SU-DHL-6 (cell line): Measurements from ENCODE around the gene DNAH9.

ENCODE experiments used
- H2AFZ ChIP-seq: fragments of 200-600 bp; sonication (generic); 2 replicates; pipeline ENCODE4 v1.6.1; 2014; ENCODE audit warnings: low read depth, mild to moderate bottlenecking, moderate library complexity, mixed read lengths, antibody characterized with exemption, low read length; ENCODE audit not compliant: severe bottlenecking
- H3F3A ChIP-seq: fragments of 200-600 bp; shearing (Covaris generic); 2 replicates; pipeline ENCODE4 v1.6.0; 2016; ENCODE audit warnings: antibody characterized with exemption, mild to moderate bottlenecking; ENCODE audit not compliant: insufficient read depth
- H3K27ac ChIP-seq: fragments of 200-600 bp; sonication (generic); 2 replicates; pipeline ENCODE4 v1.5.1; 2016; ENCODE audit warnings: low read depth, mild to moderate bottlenecking, low read length, moderate library complexity, mixed read lengths
- H3K27me3 ChIP-seq: fragments of 200-600 bp; sonication (generic), shearing (Covaris generic); 2 replicates; pipeline ENCODE4 v1.6.0; 2014; ENCODE audit warnings: mild to moderate bottlenecking, low read length
- H3K36me3 ChIP-seq: fragments of 200-600 bp; sonication (generic); 2 replicates; pipeline ENCODE4 v1.6.1; 2014; ENCODE audit warnings: mild to moderate bottlenecking, low read length, mixed read lengths
- H3K4me2 ChIP-seq: fragments of 300-600, 200-600 bp; shearing (Covaris generic), sonication (generic); 2 replicates; pipeline ENCODE4 v1.6.0; 2014; ENCODE audit warnings: low read length, low read depth, mild to moderate bottlenecking; ENCODE audit not compliant: poor library complexity, severe bottlenecking
- H3K4me3 ChIP-seq: fragments of 200-600 bp; sonication (generic); 2 replicates; pipeline ENCODE4 v1.5.1; 2014; ENCODE audit warnings: antibody characterized with exemption, low read length, mild to moderate bottlenecking, mixed read lengths; ENCODE audit not compliant: insufficient read depth, poor library complexity, severe bottlenecking
- H3K79me2 ChIP-seq: fragments of 200-600 bp; sonication (generic); 2 replicates; pipeline ENCODE4 v1.6.1; 2014; ENCODE audit warnings: mild to moderate bottlenecking, low read length, moderate library complexity; ENCODE audit not compliant: insufficient read depth
- H3K9ac ChIP-seq: fragments of 200-600 bp; sonication (generic); 2 replicates; pipeline ENCODE4 v1.7.0; 2014; ENCODE audit warnings: mild to moderate bottlenecking, low read length
- H3K9me2 ChIP-seq: fragments of 200-600 bp; sonication (generic); replicated peaks from 2 replicates; pipeline ENCODE4 v1.6.1; 2014; ENCODE audit warnings: low read length; ENCODE audit not compliant: insufficient read depth
- H3K9me3 ChIP-seq: fragments of 200-600 bp; sonication (generic); 2 replicates; pipeline ENCODE4 v1.6.1; 2014; ENCODE audit warnings: low read length, mixed read lengths; ENCODE audit not compliant: insufficient read depth
- H4K20me1 ChIP-seq: fragments of 200-600 bp; sonication (generic); 2 replicates; pipeline ENCODE4 v1.6.1; 2014; ENCODE audit warnings: low read depth, mild to moderate bottlenecking, antibody characterized with exemption, low read length, moderate library complexity, mixed read lengths
- CTCF ChIP-seq: fragments of 200-600 bp; sonication (generic); IDR thresholded peaks from one replicate; pipeline ENCODE4 v1.5.1; 2017; ENCODE audit warnings: antibody characterized with exemption, mild to moderate bottlenecking, low read length, moderate library complexity; ENCODE audit not compliant: insufficient read depth, poor library complexity, severe bottlenecking
- EZH2phosphoT487 ChIP-seq: fragments of 200-600 bp; sonication (generic), shearing (Covaris generic); conservative IDR thresholded peaks from 2 replicates; pipeline ENCODE4 v1.6.1; 2018; ENCODE audit warnings: mild to moderate bottlenecking, antibody characterized with exemption, low read length, moderate library complexity, mixed read lengths

DNAH9 gene

DNA sequence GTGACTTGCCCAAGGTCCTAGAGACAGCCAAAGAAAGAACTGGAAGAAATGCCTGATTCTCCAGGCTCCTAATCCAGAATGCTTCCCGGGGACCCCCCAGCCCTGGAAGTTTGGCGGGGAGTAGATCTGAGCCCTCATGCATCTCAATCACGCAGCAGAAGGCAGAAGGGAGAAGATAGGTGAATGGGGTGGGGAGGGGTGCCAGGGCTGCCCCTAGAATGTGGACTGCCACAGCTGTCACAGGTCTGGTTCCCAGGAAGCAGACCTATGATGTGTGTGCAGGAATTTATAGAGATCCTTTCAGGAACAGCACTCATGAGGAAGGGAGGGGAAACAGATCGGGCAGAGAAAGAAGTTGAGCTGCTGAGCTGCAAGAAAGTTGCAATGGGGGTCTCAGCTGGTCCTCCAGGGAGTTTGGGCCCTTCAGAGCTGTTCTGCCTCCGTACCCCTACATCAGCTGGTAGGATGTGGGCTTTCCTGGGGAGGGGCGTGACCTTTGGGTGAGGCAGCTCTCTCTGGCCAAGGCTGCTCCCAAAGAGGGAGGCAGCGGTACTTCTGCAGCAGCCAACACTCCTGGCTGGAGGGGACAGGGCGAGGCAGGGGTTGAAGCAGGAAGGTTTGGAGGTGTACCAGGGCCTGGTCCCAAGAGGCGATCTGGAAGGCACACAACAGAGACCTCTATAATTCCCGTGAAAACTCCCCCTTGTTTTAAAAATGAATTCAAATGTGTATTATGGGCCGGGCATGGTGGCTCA is 43.4 kb downstream of the DNAH9 start:
- Histone ChIP-seq H3K27me3 (no peaks in the 10 kb centered on the region), H3K4me2 (no peak overlapping the region), H3K36me3 (no peaks in the 10 kb centered on the region), H3K79me2 (no peaks in the 10 kb centered on the region), H3K4me3 (no peak overlapping the region), H3K9me2 (no peaks in the 10 kb centered on the region), H4K20me1 (no peaks in the 10 kb centered on the region), H3K27ac (no peak overlapping the region), H3F3A (no peaks in the 10 kb centered on the region), H3K9ac (no peak overlapping the region), H3K9me3 (no peaks in the 10 kb centered on the region), H2AFZ (no peak overlapping the region)
- TF ChIP-seq EZH2phosphoT487 (no peak), CTCF (no peak)

GRCh38 chr17:11642655-11643054 is 44.4 kb downstream of the DNAH9 start:
- H3K9ac ChIP-seq, result no peak overlapping the region
- H3K9me2 ChIP-seq, result no peaks in the 10 kb centered on the region

GRCh38 chr17:11643851-11644250 is 45.6 kb downstream of the DNAH9 start:
- H3K9me2 ChIP-seq, result no peaks in the 10 kb centered on the region
- H3K27ac ChIP-seq, result no peak overlapping the region
- H2AFZ ChIP-seq, result no peak overlapping the region
- no peaks in the 10 kb centered on the region for H4K20me1 ChIP-seq
- no peaks in the 10 kb centered on the region for H3K79me2 ChIP-seq
- H3K36me3 ChIP-seq, result no peaks in the 10 kb centered on the region
- no peaks in the 10 kb centered on the region for H3F3A ChIP-seq
- H3K9me3 ChIP-seq, result no peaks in the 10 kb centered on the region
- no peak overlapping the region for H3K4me3 ChIP-seq
- no peaks in the 10 kb centered on the region for H3K27me3 ChIP-seq
- no peak overlapping the region for H3K4me2 ChIP-seq
- TF ChIP-seq EZH2phosphoT487 (no peak), CTCF (no peak)
- no peak overlapping the region for H3K9ac ChIP-seq

More at GRCh38 chr17:11642655-11643054, 44.4 kb downstream of the DNAH9 start:
- Histone ChIP-seq H2AFZ (no peak overlapping the region), H3K79me2 (no peaks in the 10 kb centered on the region), H3K27ac (no peak overlapping the region), H3K9me3 (no peaks in the 10 kb centered on the region), H3F3A (no peaks in the 10 kb centered on the region), H3K4me3 (no peak overlapping the region), H3K27me3 (no peaks in the 10 kb centered on the region), H3K4me2 (no peak overlapping the region), H3K36me3 (no peaks in the 10 kb centered on the region), H4K20me1 (no peaks in the 10 kb centered on the region)
- no peak for TF ChIP-seq EZH2phosphoT487
- TF ChIP-seq CTCF, result no peak
